Measurements from ENCODE around the gene CCNJL.

Gene CCNJL

GRCh38 chr5:160245506-160246086, 66.8 kb downstream of the CCNJL start:
- Histone ChIP-seq H3K9me3 (no peaks in the 10 kb centered on the region), H3K4me3 (ENCODE audit: low read depth in 1 of 2, low read length in 1 of 2) (no peak overlapping the region)

DNA sequence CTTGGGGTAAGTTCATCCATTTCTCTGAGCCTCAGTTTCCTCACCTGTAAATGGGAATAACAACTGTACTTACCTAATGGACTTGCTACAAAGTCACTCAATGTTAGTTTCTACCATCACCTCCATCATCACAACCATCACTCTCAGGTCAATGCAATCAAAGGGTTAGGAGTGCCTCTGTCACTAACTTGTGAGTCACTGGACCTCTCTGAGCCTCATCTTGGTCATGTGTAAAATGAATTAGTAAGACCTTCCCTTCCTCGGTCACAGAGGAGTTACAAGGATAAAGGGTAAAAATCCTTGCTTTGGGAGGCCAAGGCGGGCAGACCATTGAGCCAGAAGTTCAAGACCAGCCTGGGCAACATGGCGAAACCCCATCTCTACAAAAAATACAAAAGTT, 70.2 kb downstream of the CCNJL start:
- Histone ChIP-seq H3K27ac (no peak overlapping the region), H3K9me3 (no peaks in the 10 kb centered on the region), H3K4me3 (ENCODE audit: low read depth in 1 of 2, low read length in 1 of 2) (no peak overlapping the region), H3K36me3 (no peaks in the 10 kb centered on the region), H3K27me3 (no peaks in the 10 kb centered on the region), H3K4me1 (ENCODE audit: control insufficient read depth in 1 of 2, insufficient read depth in 1 of 2, low read depth in 1 of 2, low read length in 1 of 2) (no peaks in the 10 kb centered on the region)
- no peak for TF ChIP-seq CTCF (IDR thresholded peaks at IDR 0.05)

More at GRCh38 chr5:160245506-160246086, 66.8 kb downstream of the CCNJL start:
- no peaks in the 10 kb centered on the region for H3K4me1 ChIP-seq (ENCODE audit: control insufficient read depth in 1 of 2, insufficient read depth in 1 of 2, low read depth in 1 of 2, low read length in 1 of 2)
- no peak for TF ChIP-seq CTCF (IDR thresholded peaks at IDR 0.05)
- H3K36me3 ChIP-seq = no peaks in the 10 kb centered on the region
- no peaks in the 10 kb centered on the region for H3K27me3 ChIP-seq
- H3K27ac ChIP-seq = no peak overlapping the region

DNA sequence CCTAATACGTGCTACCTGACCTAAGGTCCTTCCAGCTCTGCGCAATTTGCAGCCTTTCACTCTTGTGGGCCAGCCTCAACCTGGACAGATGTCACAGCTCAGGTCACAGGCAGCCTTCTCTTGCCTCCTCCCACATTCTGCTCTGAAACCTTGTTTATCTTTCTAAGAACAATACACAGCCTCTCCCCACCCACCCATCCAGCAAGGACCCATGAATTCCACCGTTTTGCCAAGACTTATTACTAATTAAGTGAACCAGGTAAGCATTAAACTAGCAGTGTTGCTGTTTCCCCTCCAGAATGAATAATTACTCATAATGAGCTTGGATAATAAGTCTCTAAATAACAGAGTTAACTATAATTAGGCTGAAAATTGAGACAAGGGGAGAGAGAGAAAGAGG, 72.0 kb downstream of the CCNJL start:
- Histone ChIP-seq H3K4me3 (ENCODE audit: low read depth in 1 of 2, low read length in 1 of 2) (no peak overlapping the region), H3K27me3 (no peaks in the 10 kb centered on the region), H3K9me3 (no peaks in the 10 kb centered on the region), H3K4me1 (ENCODE audit: control insufficient read depth in 1 of 2, insufficient read depth in 1 of 2, low read depth in 1 of 2, low read length in 1 of 2) (no peaks in the 10 kb centered on the region), H3K27ac (no peak overlapping the region), H3K36me3 (no peaks in the 10 kb centered on the region)
- no peak for TF ChIP-seq CTCF (IDR thresholded peaks at IDR 0.05)

GRCh38 chr5:160237571-160238093, 74.7 kb downstream of the CCNJL start:
- Histone ChIP-seq H3K9me3 (no peaks in the 10 kb centered on the region), H3K36me3 (no peaks in the 10 kb centered on the region), H3K27ac (no peak overlapping the region), H3K4me3 (ENCODE audit: low read depth in 1 of 2, low read length in 1 of 2) (no peak overlapping the region), H3K4me1 (ENCODE audit: control insufficient read depth in 1 of 2, insufficient read depth in 1 of 2, low read depth in 1 of 2, low read length in 1 of 2) (no peaks in the 10 kb centered on the region), H3K27me3 (no peaks in the 10 kb centered on the region)
- TF ChIP-seq CTCF (IDR thresholded peaks at IDR 0.05) = no peak

DNA sequence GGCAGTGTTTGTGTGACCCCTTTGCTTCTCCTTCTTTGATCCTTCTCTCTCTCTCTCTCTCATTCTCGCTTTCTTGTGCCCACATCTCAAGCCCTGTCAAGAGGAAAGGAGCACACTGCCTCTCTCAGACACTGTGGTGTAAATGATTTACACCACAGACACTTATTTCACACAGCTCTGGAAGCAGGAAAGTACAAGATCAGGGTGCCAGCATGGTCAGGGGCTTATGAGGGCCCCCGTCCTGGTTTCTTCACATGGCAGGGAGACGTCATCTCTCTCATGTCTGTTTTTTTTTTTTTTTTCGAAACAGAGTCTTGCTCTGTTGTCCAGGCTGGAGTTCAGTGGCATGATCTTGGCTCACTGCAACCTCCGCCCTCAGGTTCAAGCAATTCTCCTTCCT, 76.6 kb downstream of the CCNJL start:
- Histone ChIP-seq H3K4me3 (ENCODE audit: low read depth in 1 of 2, low read length in 1 of 2) (no peak overlapping the region), H3K27me3 (no peaks in the 10 kb centered on the region), H3K27ac (no peak overlapping the region), H3K4me1 (ENCODE audit: control insufficient read depth in 1 of 2, insufficient read depth in 1 of 2, low read depth in 1 of 2, low read length in 1 of 2) (no peaks in the 10 kb centered on the region), H3K9me3 (no peaks in the 10 kb centered on the region), H3K36me3 (no peaks in the 10 kb centered on the region)
- no peak for TF ChIP-seq CTCF (IDR thresholded peaks at IDR 0.05)

Measured in neutrophil (primary cell).